ENCODE data around the gene FAM131A.

DNA sequence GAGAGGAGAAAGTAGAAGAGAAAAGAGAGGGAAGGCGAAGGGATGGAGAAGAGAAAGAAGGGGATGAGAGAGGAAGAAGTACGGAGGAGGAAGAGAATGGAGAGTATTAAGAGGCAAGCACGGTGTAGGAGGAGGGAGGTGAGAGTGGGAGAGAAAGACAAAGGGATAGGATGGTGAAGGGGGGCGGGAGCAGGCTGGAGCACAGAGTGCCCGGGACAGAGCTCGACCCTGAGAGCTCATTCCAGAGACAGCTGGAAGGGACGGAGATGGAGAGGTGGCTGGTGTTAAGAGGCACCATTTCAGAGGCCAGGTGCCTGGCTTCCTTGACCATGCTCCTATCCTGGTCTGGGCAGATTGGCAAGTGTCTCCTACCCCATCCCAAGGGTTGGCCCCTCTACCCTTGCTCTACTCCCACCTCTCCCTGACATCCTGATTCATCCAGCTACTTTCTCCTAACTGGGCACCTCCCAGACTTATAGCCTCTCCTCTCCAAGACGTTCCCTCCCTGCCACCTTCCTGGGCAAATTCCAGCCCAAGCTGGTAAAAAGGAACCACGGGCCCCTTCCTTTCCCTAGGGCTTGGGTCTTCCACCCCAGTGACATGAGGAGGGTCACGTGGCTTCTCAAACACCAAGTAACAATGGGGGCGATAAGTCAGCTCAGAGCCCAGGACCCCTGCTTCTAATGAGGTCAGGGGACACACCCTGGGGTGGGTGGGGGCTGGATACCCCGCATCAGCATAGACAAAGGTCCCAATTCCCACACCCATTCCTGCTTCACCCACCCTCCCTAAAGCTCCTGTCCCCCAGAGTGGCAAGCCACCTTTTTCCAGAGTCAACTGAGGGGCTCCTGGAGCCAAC, 22.9 kb downstream of the FAM131A start:
- TF ChIP-seq, protein P1, sequence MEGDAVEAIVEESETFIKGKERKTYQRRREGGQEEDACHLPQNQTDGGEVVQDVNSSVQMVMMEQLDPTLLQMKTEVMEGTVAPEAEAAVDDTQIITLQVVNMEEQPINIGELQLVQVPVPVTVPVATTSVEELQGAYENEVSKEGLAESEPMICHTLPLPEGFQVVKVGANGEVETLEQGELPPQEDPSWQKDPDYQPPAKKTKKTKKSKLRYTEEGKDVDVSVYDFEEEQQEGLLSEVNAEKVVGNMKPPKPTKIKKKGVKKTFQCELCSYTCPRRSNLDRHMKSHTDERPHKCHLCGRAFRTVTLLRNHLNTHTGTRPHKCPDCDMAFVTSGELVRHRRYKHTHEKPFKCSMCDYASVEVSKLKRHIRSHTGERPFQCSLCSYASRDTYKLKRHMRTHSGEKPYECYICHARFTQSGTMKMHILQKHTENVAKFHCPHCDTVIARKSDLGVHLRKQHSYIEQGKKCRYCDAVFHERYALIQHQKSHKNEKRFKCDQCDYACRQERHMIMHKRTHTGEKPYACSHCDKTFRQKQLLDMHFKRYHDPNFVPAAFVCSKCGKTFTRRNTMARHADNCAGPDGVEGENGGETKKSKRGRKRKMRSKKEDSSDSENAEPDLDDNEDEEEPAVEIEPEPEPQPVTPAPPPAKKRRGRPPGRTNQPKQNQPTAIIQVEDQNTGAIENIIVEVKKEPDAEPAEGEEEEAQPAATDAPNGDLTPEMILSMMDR (conservative IDR thresholded peaks at IDR 0.05; ENCODE audit: low read depth, low read length): no peak
- TF ChIP-seq MAZ (IDR thresholded peaks at IDR 0.05; ENCODE audit: borderline replicate concordance, low read depth, low read length) (no peak), POLR2A (IDR thresholded peaks at IDR 0.05; ENCODE audit: low read depth, low read length) (no peak), SMC3 (IDR thresholded peaks at IDR 0.05; ENCODE audit: low read depth, low read length) (no peak)
- TF ChIP-seq, protein P2, sequence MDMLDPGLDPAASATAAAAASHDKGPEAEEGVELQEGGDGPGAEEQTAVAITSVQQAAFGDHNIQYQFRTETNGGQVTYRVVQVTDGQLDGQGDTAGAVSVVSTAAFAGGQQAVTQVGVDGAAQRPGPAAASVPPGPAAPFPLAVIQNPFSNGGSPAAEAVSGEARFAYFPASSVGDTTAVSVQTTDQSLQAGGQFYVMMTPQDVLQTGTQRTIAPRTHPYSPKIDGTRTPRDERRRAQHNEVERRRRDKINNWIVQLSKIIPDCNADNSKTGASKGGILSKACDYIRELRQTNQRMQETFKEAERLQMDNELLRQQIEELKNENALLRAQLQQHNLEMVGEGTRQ (IDR thresholded peaks at IDR 0.05; ENCODE audit: low read depth, low read length): no peak

Data from IMR-90 (cell line).